K562 (cell line): ENCODE results near the gene SHANK1. TPM values are rescaled to one million over a fixed set of nuclear protein-coding genes. Genes with fewer than 3 reads are reported as not detected.

Experiments
- BRF1 ChIP-seq: IDR thresholded peaks from 3 replicates; pipeline ENCODE4 v1.6.1; 2011; ENCODE audit warnings: borderline replicate concordance, mild to moderate bottlenecking; ENCODE audit not compliant: insufficient read length; ENCODE audit errors: extremely low read depth
- GTF2A2 ChIP-seq: IDR thresholded peaks from 2 replicates; pipeline ENCODE4 v1.6.1; 2016; ENCODE audit warnings: mild to moderate bottlenecking, missing genetic modification characterization, missing compliant biosample characterization
- KLF10 ChIP-seq: fragments of 250-450 bp; sonication (Bioruptor Pico); IDR thresholded peaks from 2 replicates; pipeline ENCODE4 v1.6.1; 2021; ENCODE audit warnings: matching md5 sums
- LARP7 ChIP-seq: fragments of 450-650 bp; IDR thresholded peaks from 2 replicates; pipeline ENCODE4 v1.6.1; 2016
- NCOA6 ChIP-seq: fragments of 450-650 bp; IDR thresholded peaks from 2 replicates; pipeline ENCODE4 v1.6.1; 2017; ENCODE audit warnings: mild to moderate bottlenecking
- NFIC ChIP-seq: fragments of 450-650 bp; IDR thresholded peaks from 2 replicates; pipeline ENCODE4 v1.6.1; 2017; ENCODE audit warnings: mild to moderate bottlenecking, inconsistent platforms
- POLR2G ChIP-seq: fragments of 200-400 bp; formaldehyde crosslinking; IDR thresholded peaks from 2 replicates; pipeline ENCODE4 v1.6.1; 2017; ENCODE audit warnings: low read depth, mild to moderate bottlenecking, antibody characterized with exemption, low read length, moderate library complexity
- PPARD ChIP-seq: fragments of 250-450 bp; sonication (Bioruptor Pico); IDR thresholded peaks from 2 replicates; pipeline ENCODE4 v1.8.0; 2022; ENCODE audit warnings: inconsistent platforms, mild to moderate bottlenecking, moderate library complexity
- RBFOX2 ChIP-seq: fragments of 200-400 bp; formaldehyde crosslinking; IDR thresholded peaks from 2 replicates; pipeline ENCODE4 v1.6.1; 2017; ENCODE audit warnings: low read depth, mild to moderate bottlenecking, low read length, moderate library complexity
- SMARCA5 ChIP-seq: fragments of 450-650 bp; IDR thresholded peaks from 2 replicates; pipeline ENCODE4 v1.6.1; 2016
- SRSF7 ChIP-seq: fragments of 200-400 bp; formaldehyde crosslinking; optimal IDR thresholded peaks from 2 replicates; pipeline ENCODE3; 2017; ENCODE audit warnings: mild to moderate bottlenecking, low read depth, low read length
- TEAD4 ChIP-seq, 2 experiments: sonication (generic) in 1 of 2; formaldehyde crosslinking in 1 of 2; IDR thresholded peaks; 2 replicates each; pipeline versions ENCODE4 v1.6.1 to v1.8.0; 2012 to 2022; ENCODE audit warnings: borderline replicate concordance in 1 of 2, inconsistent platforms in 1 of 2, low read length in 1 of 2, mild to moderate bottlenecking in 1 of 2, missing genetic modification reagents in 1 of 2
- U2AF1 ChIP-seq: fragments of 200-400 bp; formaldehyde crosslinking; optimal IDR thresholded peaks from 2 replicates; pipeline ENCODE3; 2017; ENCODE audit warnings: mild to moderate bottlenecking, low read depth, low read length, moderate library complexity
- U2AF2 ChIP-seq: fragments of 200-400 bp; formaldehyde crosslinking; optimal IDR thresholded peaks from 2 replicates; pipeline ENCODE3; 2017; ENCODE audit warnings: low read depth, mild to moderate bottlenecking, low read length
- ZNF408 ChIP-seq: fragments of 250-450 bp; sonication (Bioruptor Pico); IDR thresholded peaks from 2 replicates; pipeline ENCODE4 v1.4.0; 2020; ENCODE audit warnings: low read depth, mild to moderate bottlenecking, moderate library complexity
- ZNF586 ChIP-seq: fragments of 450-650 bp; formaldehyde crosslinking; conservative IDR thresholded peaks from 2 replicates; pipeline ENCODE4 v1.4.0; 2020; ENCODE audit warnings: mild to moderate bottlenecking, moderate library complexity
- polyA plus RNA-seq, 8 experiments: library from polyadenylated mRNA; depleted of rRNA in 4 of 8; stranded (reverse) in 5 of 8; unstranded in 3 of 8; fragments of >200 nt; fragmentation: Nextera tagmentation in 2 of 8; fragmentation: Illumina TruSeq in 1 of 8; extraction: Ambion mirVana in 2 of 8; extraction: Trizol in 1 of 8; gene quantifications; 2 replicates each; pipeline versions ENCODE4 v1.2.1 to v1.2.3, GENCODE V29; 2011 to 2014; ENCODE audit warnings: inconsistent platforms in 1 of 8, missing spikeins in 1 of 8
- total RNA-seq, 7 experiments: library from RNA; depleted of rRNA in 6 of 7; stranded (reverse); fragments of >200 nt in 6 of 7; fragmentation: Illumina TruSeq in 2 of 7; extraction: Trizol in 2 of 7; gene quantifications; 2 replicates each; pipeline versions ENCODE4 v1.2.1 to v1.2.3, GENCODE V29; 2011 to 2021; ENCODE audit warnings: low replicate concordance in 1 of 7
- TF ChIP-seq, protein P1 (sequence below): sonication (generic); formaldehyde crosslinking; IDR thresholded peaks from 2 replicates; pipeline ENCODE4 v1.8.0; 2022; ENCODE audit warnings: mild to moderate bottlenecking, missing genetic modification reagents, borderline replicate concordance
- TF ChIP-seq, protein P2 (sequence below): sonication (generic); formaldehyde crosslinking; IDR thresholded peaks from 2 replicates; pipeline ENCODE4 v1.8.1; 2023; ENCODE audit warnings: mild to moderate bottlenecking, missing genetic modification reagents
- TF ChIP-seq, protein P3 (sequence below), 2 experiments: fragments of 450-650 bp; IDR thresholded peaks; 2 replicates each; pipeline ENCODE4 v1.6.1; 2016
- TF ChIP-seq, protein P4 (sequence below): fragments of 250-450 bp; sonication (Bioruptor Pico); IDR thresholded peaks from 2 replicates; pipeline ENCODE4 v1.9.0; 2021; ENCODE audit warnings: mild to moderate bottlenecking
- TF ChIP-seq, protein P5 (sequence below), 2 experiments: fragments of 450-650 bp in 1 of 2; sonication (generic) in 1 of 2; formaldehyde crosslinking; conservative IDR thresholded peaks; 2 replicates each; pipeline versions ENCODE4 v1.4.0 to v1.8.1; 2020 to 2022; ENCODE audit warnings: mild to moderate bottlenecking in 1 of 2, missing genetic modification reagents in 1 of 2

The SHANK1 gene
- total and polyA plus RNA-seq, 9 of the 15 experiments (the other 6 are each of a cell fraction or from before 2014, with no cell fraction given) = 0.33 to 1.3 (median 0.55) TPM; not detected in 2

DNA sequence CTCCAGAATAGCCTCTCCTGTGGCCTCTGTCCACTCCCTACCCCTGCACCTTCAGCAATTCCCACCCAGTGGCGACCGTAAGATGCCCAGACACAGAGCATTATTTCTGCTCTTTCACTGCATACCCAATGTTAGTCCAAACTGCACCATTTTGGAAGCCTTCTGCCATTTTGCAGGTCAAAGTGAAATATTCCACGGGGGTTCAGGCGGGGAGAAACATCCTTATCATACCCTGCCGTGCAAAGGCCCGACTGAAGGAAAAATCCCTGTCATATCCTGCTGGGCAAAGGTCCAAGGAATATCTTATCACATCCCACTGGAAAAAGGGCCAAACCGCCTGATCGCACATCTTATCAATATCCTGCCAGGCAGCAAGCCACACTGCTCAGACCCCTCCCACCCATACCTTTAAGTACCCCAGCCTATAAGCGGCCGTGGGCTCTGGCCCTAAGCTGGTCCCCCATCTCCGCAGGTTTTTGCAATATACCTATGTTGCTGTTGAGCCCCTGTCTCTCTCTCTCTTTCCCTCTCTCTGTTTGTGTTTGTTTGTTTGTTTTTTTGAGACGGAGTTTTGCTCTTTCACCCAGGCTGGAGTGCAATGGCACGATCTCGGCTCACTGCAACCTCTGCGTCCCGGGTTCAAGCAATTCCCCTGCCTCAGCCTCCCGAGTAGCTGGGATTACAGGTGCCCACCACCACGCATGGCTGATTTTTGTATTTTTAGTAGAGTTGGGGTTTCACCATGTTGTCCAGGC is 21.8 kb upstream of the SHANK1 start (continued):
- TF ChIP-seq TEAD4 (IDR thresholded peaks at IDR 0.05; ENCODE audit: low read length) (peak; percentile 65), TEAD4 (CRISPR knock-in tag; IDR thresholded peaks at IDR 0.05; ENCODE audit: borderline replicate concordance) (no peak), POLR2G (no peak), GTF2A2 (no peak), SMARCA5 (no peak), NFIC (peak; percentile 95), BRF1 (no peak), U2AF2 (no peak), ZNF408 (no peak), KLF10 (CRISPR knock-in tag) (no peak), PPARD (CRISPR knock-in tag) (no peak), LARP7 (0 out of 2 replicates have a peak, but pooled peaks have one; percentile 37), U2AF1 (no peak), NCOA6 (no peak), RBFOX2 (no peak), SRSF7 (no peak), ZNF586 (CRISPR knock-in tag) (no peak)
- TF ChIP-seq, protein P1, sequence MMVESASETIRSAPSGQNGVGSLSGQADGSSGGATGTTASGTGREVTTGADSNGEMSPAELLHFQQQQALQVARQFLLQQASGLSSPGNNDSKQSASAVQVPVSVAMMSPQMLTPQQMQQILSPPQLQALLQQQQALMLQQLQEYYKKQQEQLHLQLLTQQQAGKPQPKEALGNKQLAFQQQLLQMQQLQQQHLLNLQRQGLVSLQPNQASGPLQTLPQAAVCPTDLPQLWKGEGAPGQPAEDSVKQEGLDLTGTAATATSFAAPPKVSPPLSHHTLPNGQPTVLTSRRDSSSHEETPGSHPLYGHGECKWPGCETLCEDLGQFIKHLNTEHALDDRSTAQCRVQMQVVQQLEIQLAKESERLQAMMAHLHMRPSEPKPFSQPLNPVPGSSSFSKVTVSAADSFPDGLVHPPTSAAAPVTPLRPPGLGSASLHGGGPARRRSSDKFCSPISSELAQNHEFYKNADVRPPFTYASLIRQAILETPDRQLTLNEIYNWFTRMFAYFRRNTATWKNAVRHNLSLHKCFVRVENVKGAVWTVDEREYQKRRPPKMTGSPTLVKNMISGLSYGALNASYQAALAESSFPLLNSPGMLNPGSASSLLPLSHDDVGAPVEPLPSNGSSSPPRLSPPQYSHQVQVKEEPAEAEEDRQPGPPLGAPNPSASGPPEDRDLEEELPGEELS (CRISPR knock-in tag) = no peak
- TF ChIP-seq, protein P2, sequence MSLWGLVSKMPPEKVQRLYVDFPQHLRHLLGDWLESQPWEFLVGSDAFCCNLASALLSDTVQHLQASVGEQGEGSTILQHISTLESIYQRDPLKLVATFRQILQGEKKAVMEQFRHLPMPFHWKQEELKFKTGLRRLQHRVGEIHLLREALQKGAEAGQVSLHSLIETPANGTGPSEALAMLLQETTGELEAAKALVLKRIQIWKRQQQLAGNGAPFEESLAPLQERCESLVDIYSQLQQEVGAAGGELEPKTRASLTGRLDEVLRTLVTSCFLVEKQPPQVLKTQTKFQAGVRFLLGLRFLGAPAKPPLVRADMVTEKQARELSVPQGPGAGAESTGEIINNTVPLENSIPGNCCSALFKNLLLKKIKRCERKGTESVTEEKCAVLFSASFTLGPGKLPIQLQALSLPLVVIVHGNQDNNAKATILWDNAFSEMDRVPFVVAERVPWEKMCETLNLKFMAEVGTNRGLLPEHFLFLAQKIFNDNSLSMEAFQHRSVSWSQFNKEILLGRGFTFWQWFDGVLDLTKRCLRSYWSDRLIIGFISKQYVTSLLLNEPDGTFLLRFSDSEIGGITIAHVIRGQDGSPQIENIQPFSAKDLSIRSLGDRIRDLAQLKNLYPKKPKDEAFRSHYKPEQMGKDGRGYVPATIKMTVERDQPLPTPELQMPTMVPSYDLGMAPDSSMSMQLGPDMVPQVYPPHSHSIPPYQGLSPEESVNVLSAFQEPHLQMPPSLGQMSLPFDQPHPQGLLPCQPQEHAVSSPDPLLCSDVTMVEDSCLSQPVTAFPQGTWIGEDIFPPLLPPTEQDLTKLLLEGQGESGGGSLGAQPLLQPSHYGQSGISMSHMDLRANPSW (CRISPR knock-in tag) = no peak
- TF ChIP-seq, protein P3, sequence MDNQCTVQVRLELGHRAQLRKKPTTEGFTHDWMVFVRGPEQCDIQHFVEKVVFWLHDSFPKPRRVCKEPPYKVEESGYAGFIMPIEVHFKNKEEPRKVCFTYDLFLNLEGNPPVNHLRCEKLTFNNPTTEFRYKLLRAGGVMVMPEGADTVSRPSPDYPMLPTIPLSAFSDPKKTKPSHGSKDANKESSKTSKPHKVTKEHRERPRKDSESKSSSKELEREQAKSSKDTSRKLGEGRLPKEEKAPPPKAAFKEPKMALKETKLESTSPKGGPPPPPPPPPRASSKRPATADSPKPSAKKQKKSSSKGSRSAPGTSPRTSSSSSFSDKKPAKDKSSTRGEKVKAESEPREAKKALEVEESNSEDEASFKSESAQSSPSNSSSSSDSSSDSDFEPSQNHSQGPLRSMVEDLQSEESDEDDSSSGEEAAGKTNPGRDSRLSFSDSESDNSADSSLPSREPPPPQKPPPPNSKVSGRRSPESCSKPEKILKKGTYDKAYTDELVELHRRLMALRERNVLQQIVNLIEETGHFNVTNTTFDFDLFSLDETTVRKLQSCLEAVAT (IDR thresholded peaks at IDR 0.05) = peak in 1 of 2 experiments; percentile 65; a peak in 2 of 4 replicates
- TF ChIP-seq, protein P4, sequence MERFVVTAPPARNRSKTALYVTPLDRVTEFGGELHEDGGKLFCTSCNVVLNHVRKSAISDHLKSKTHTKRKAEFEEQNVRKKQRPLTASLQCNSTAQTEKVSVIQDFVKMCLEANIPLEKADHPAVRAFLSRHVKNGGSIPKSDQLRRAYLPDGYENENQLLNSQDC (CRISPR knock-in tag) = no peak
- TF ChIP-seq, protein P5, sequence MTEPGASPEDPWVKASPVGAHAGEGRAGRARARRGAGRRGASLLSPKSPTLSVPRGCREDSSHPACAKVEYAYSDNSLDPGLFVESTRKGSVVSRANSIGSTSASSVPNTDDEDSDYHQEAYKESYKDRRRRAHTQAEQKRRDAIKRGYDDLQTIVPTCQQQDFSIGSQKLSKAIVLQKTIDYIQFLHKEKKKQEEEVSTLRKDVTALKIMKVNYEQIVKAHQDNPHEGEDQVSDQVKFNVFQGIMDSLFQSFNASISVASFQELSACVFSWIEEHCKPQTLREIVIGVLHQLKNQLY (CRISPR knock-in tag; conservative IDR thresholded peaks at IDR 0.05) = no peak
